Keratinocyte (primary cell): ENCODE measurements around the gene NMRK2.

Experiments used
- EZH2 ChIP-seq: IDR thresholded peaks from one replicate; pipeline ENCODE4 v1.6.1; 2012; ENCODE audit warnings: inconsistent platforms, mild to moderate bottlenecking, low read length, moderate library complexity
- TF ChIP-seq, protein P1 (sequence below), 3 experiments: IDR thresholded peaks in 1 of 3; conservative IDR thresholded peaks in 1 of 3; optimal IDR thresholded peaks in 1 of 3; 2 replicates in 2 of 3; 3 replicates in 1 of 3; pipeline versions ENCODE3 to v1.5.1; 2011; ENCODE audit warnings: low read length in 3 of 3, mild to moderate bottlenecking in 3 of 3, moderate library complexity in 2 of 3, control low read depth in 1 of 3, inconsistent platforms in 1 of 3; ENCODE audit not compliant: insufficient read depth in 2 of 3; ENCODE audit errors: extremely low read depth in 1 of 3

DNA sequence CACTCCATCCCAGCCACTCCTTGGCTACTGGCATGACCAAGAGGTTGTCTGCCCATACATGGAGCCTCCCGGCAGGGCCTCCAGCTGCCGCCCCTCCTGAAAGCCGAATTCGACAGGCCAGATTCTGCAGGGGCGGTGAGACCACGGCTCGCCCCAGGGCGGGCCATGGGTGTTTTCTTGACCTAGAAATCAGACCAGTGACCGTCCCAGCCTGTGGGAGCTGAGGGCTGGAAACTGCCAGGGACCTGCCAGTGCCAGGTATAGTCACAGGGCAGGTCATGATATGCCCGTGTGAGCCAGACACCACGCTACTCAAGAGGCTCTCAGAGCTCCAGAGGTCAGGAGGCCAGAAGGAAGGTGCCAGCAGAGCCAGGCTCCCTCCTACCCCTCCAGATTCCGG, 21.2 kb downstream of the NMRK2 start:
- TF ChIP-seq, protein P1, sequence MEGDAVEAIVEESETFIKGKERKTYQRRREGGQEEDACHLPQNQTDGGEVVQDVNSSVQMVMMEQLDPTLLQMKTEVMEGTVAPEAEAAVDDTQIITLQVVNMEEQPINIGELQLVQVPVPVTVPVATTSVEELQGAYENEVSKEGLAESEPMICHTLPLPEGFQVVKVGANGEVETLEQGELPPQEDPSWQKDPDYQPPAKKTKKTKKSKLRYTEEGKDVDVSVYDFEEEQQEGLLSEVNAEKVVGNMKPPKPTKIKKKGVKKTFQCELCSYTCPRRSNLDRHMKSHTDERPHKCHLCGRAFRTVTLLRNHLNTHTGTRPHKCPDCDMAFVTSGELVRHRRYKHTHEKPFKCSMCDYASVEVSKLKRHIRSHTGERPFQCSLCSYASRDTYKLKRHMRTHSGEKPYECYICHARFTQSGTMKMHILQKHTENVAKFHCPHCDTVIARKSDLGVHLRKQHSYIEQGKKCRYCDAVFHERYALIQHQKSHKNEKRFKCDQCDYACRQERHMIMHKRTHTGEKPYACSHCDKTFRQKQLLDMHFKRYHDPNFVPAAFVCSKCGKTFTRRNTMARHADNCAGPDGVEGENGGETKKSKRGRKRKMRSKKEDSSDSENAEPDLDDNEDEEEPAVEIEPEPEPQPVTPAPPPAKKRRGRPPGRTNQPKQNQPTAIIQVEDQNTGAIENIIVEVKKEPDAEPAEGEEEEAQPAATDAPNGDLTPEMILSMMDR (optimal IDR thresholded peaks at IDR 0.05 in 1 of 3, IDR thresholded peaks at IDR 0.05 in 1 of 3, conservative IDR thresholded peaks at IDR 0.05 in 1 of 3; ENCODE audit: extremely low read depth in 1 of 3, insufficient read depth in 2 of 3, low read length in 3 of 3), result no peak
- TF ChIP-seq EZH2, result no peak
